Neutrophil (primary cell): Measurements from ENCODE around the gene ESPNL.

Experiments
- H3K27ac ChIP-seq: fragments of 200-600 bp; sonication (generic); 2 replicates; pipeline ENCODE4 v1.5.1; 2016; ENCODE audit warnings: mild to moderate bottlenecking, moderate library complexity
- H3K27me3 ChIP-seq: fragments of 200-600 bp; sonication (generic); 2 replicates; pipeline ENCODE4 v1.6.0; 2016; ENCODE audit warnings: mild to moderate bottlenecking
- H3K36me3 ChIP-seq: fragments of 200-600 bp; sonication (generic); 2 replicates; pipeline ENCODE4 v1.5.1; 2017
- H3K4me1 ChIP-seq, 2 experiments: fragments of 200-600 bp in 1 of 2; sonication (generic) in 1 of 2; 1 replicate in 1 of 2; 2 replicates in 1 of 2; pipeline versions ENCODE4 v1.5.1 to v1.6.1; 2013 to 2016; ENCODE audit warnings: low read depth in 1 of 2, low read length in 1 of 2, mild to moderate bottlenecking in 1 of 2, moderate library complexity in 1 of 2; ENCODE audit not compliant: control insufficient read depth in 1 of 2, insufficient read depth in 1 of 2
- H3K4me3 ChIP-seq, 2 experiments: fragments of 200-600 bp in 1 of 2; sonication (generic) in 1 of 2; 1 replicate in 1 of 2; 2 replicates in 1 of 2; pipeline ENCODE4 v1.5.1; 2013 to 2016; ENCODE audit warnings: low read depth in 1 of 2, low read length in 1 of 2, mild to moderate bottlenecking in 1 of 2, moderate library complexity in 1 of 2
- H3K9me3 ChIP-seq: fragments of 200-600 bp; sonication (generic); 2 replicates; pipeline ENCODE4 v1.5.1; 2016
- TF ChIP-seq, protein P1 (sequence below): fragments of 200-600 bp; sonication (generic); IDR thresholded peaks from 2 replicates; pipeline ENCODE4 v1.5.1; 2016; ENCODE audit warnings: antibody characterized with exemption

The ESPNL gene

GRCh38 chr2:238099714-238100048 is 459 bp upstream of the ESPNL start:
- H3K36me3 ChIP-seq, result no peaks in the 10 kb centered on the region
- H3K4me1 ChIP-seq, result no peaks in the 10 kb centered on the region
- TF ChIP-seq, protein P1, sequence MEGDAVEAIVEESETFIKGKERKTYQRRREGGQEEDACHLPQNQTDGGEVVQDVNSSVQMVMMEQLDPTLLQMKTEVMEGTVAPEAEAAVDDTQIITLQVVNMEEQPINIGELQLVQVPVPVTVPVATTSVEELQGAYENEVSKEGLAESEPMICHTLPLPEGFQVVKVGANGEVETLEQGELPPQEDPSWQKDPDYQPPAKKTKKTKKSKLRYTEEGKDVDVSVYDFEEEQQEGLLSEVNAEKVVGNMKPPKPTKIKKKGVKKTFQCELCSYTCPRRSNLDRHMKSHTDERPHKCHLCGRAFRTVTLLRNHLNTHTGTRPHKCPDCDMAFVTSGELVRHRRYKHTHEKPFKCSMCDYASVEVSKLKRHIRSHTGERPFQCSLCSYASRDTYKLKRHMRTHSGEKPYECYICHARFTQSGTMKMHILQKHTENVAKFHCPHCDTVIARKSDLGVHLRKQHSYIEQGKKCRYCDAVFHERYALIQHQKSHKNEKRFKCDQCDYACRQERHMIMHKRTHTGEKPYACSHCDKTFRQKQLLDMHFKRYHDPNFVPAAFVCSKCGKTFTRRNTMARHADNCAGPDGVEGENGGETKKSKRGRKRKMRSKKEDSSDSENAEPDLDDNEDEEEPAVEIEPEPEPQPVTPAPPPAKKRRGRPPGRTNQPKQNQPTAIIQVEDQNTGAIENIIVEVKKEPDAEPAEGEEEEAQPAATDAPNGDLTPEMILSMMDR, result no peak
- peaks cover 17% of the 10 kb centered on the region for H3K27me3 ChIP-seq
- H3K27ac ChIP-seq, result no peak overlapping the region
- H3K9me3 ChIP-seq, result no peaks in the 10 kb centered on the region
- H3K4me3 ChIP-seq, result no peak overlapping the region

GRCh38 chr2:238100821-238101771 is 956 bp downstream of the ESPNL start:
- Histone ChIP-seq H3K27me3 (peaks cover 17% of the 10 kb centered on the region), H3K36me3 (no peaks in the 10 kb centered on the region), H3K9me3 (no peaks in the 10 kb centered on the region), H3K4me1 (no peaks in the 10 kb centered on the region), H3K4me3 (no peak overlapping the region), H3K27ac (no peak overlapping the region)
- TF ChIP-seq, protein P1, result no peak

DNA sequence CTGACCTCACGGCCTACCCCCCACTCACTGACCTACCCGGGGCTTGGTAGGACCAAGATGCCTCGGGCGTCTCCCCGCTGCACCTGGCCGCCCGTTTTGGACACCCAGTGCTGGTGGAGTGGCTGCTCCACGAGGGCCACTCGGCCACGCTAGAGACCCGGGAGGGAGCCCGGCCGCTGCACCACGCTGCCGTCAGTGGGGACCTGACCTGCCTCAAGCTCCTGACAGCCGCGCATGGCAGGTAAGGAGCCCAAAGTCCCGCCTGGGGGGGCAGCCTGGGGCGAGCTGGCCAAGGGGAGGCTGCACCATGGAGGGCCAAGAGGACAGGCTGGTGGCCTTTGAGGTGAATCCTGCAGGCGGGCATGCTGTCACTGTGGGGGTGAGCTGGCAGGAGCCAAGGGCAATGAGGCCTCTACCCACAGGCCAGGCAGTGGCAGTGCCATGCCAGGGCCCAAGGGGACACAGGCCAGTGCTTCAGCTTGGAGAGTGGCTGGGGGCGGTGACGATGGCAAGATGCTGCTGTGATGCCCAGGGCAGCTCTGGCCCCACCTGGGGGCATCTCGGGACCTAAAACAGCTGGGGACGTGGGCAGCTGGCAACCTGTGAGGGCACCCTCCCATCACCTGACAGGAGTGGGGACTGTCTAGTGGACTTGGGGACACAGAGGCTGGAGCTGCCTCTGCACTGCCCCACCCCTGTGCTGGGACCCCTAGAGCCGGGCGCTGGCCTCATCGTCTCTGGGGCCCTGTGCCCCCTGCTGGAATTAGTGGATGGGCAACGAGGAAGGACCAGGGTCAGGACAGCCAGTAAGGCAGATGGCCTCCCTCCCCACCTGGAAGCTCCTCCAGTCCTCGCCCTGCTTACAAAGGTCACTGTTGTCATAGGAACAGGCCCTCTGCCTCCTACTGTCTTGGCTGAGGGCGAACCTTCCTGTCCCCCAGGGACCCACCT is 2.0 kb downstream of the ESPNL start:
- H3K4me1 ChIP-seq, result no peaks in the 10 kb centered on the region
- no peaks in the 10 kb centered on the region for H3K9me3 ChIP-seq
- peaks cover 17% of the 10 kb centered on the region for H3K27me3 ChIP-seq
- no peak overlapping the region for H3K4me3 ChIP-seq
- H3K27ac ChIP-seq, result no peak overlapping the region
- TF ChIP-seq, protein P1, result no peak
- H3K36me3 ChIP-seq, result no peaks in the 10 kb centered on the region

GRCh38 chr2:238102865-238103264 is 2.7 kb downstream of the ESPNL start:
- H3K4me3 ChIP-seq, result no peak overlapping the region
- TF ChIP-seq, protein P1, result no peak
- H3K4me1 ChIP-seq, result no peaks in the 10 kb centered on the region
- H3K36me3 ChIP-seq, result no peaks in the 10 kb centered on the region
- H3K27me3 ChIP-seq, result peaks cover 17% of the 10 kb centered on the region
- no peak overlapping the region for H3K27ac ChIP-seq
- no peaks in the 10 kb centered on the region for H3K9me3 ChIP-seq

GRCh38 chr2:238103465-238104225 is 3.5 kb downstream of the ESPNL start:
- H3K4me3 ChIP-seq, result no peak overlapping the region
- no peaks in the 10 kb centered on the region for H3K36me3 ChIP-seq
- H3K27me3 ChIP-seq, result peaks cover 17% of the 10 kb centered on the region
- no peaks in the 10 kb centered on the region for H3K4me1 ChIP-seq
- no peak overlapping the region for H3K27ac ChIP-seq
- no peaks in the 10 kb centered on the region for H3K9me3 ChIP-seq
- TF ChIP-seq, protein P1, result no peak
